Stimulated activated CD4-positive, alpha-beta T cell treated with anti-CD3 and anti-CD28 coated beads, Interleukin-15, amount 100 ng/mL, for 24 hours (primary cell): ENCODE measurements around the gene CDHR3.
A peak's percentile ranks its signal among the peaks of the same experiment; 100 is the strongest.
"Not testable (repeated sequence)": the region's sequence is repeated elsewhere in the genome, so short reads cannot be mapped to it uniquely, and the experiment has no call there.

Experiments
- DNase-seq: peaks from one replicate; pipeline ENCODE4 v3.0.0-alpha.2; 2020

CDHR3 gene

DNA sequence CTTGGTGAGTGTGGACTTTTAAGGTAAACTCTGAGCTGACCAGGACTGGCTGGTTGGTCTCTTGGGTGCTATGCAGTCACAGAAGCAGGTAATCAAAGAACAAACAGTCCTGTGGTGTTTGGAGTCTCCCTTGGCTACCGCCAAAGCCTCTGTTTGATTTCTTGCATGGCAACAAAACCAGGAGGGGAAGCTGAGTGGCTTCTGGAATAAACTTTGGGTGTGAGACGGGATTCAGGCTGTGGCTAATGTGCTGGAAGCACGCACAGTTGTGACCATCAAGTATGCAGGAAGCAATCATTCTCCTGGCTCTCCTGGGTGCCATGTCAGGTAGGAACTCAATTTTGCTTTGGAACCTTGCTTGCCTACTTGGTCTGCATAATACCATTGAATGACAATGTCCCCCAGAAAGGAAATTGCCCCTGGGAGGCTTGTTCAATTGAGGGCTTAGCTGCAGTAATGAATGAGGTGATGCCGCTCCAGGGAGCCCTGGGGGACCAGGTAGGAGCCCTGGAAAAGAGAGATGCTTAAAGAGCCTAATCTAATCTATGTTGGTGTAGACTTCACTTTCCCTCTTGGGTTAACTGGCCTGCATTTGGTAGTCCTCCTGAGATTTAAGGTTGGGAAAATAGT, at the start of gene CDHR3:
CDHR3 (plus strand) TSS at position 227 of the 630 bp plus-strand sequence; CDS start at position 282, 55 bp downstream.
- DNase-seq: no peak

GRCh38 chr7:105913947-105914346, 49.1 kb upstream of the CDHR3 start:
- no peak for DNase-seq

- no peak for DNase-seq
Measured at GRCh38 chr7:105916603-105917002, 46.5 kb upstream of the CDHR3 start.

GRCh38 chr7:105917659-105918058, 45.4 kb upstream of the CDHR3 start:
- no peak for DNase-seq

- DNase-seq: no peak
Measured at GRCh38 chr7:105920766-105921165, 42.3 kb upstream of the CDHR3 start.

GRCh38 chr7:105924945-105925344, 38.1 kb upstream of the CDHR3 start:
- DNase-seq: peak; percentile 57

DNA sequence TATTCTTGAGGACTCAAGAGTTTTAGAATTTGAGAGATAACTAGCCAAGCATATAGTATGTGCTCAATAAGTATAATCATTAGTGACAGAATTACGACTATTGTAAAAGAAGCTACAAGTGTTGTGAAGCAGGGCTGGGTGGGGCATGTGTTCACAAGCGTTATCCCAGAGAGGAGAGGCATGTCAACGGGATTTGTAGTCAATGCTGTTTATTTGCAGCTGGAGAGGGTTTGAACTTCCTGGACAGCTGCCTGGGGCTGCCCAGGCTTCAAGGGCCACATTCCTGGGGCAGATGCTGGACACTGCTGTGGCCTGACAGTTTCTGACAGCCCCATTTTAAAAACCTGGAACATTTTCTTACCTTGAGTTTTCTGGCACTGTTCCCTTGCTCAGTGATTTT, 36.9 kb upstream of the CDHR3 start:
- no peak for DNase-seq

DNA sequence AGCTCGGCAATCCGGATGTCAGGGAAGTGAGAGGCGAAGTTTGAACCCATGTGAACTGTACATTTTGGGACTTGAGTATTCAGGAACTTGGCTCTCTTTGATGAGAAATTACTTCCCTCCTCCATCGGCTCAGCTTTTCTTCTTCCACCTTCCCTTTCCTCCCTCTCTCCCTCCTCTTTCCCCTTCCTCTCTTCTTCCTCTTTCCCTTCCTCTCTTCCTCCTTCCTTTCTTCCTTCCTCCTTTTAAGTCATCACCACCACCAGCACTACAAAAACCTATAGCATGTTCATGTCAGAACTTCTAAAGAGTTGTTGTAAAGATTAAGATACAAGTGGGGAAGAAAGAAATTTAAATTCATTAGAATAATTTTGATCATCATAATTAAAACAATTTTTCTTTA, 31.9 kb upstream of the CDHR3 start:
- DNase-seq: no peak

DNA sequence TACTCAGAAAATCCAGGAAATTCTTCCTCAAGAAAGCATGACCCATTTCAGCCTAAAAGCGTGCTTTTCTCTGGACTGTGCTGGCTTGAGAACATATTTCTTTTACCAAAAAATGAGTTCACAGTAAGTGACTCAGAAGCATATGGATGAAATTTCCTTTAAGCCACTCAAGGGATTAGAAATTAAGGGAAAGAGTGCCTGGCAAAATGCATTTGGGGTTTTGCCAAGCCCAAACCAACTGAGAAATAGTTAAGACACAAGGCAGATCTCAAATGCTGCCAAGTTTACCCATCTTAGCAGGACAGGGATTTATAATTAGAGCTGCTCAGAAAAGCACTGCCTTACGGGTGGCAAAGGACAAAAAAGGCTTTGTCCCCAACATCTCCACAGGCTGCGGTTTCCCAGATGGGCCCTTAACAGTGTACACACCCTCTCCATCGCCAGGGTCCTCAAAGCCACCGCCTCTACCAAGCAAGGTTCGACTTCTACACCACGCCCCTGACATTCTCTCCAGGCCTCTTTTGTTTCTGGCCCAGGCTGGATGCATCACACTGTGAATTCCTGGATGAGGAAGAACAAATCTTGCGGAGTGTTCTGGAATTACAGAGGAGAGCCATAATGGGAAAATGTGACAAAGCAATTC, 30.1 kb upstream of the CDHR3 start:
- DNase-seq: no peak

DNA sequence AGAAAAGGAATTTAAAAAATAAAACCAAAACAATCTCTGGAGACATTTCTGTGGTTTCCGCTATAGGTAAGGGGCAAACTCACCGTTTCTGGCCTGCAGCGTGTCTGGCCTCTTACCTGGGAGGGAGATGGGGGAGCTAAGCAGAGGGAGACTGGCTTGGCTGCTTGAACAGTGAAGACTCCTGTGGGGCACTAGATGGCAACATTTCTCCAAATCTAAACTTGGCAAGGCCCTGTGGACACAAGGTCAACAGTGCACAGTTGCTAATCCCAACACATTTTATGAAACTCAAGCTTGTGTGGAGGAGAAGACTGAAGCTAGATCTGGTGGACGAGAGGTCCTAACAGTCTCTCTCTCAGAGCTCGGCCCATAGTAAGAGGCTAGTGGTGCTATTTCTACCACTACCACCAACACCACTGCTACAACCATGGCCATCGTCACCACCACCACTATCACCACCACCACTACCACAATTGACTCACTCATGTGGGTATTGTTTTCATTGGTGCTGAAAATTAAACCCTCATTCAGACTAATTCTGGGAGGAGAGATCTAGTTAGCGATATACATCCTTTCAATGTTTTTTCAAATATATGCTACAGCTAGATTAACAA, 28.4 kb upstream of the CDHR3 start:
- DNase-seq: no peak

- no peak for DNase-seq
Measured at GRCh38 chr7:105935250-105935649, 27.8 kb upstream of the CDHR3 start.

- DNase-seq: no peak
Measured at GRCh38 chr7:105937411-105937810, 25.7 kb upstream of the CDHR3 start.

GRCh38 chr7:105940109-105940508, 23.0 kb upstream of the CDHR3 start:
- DNase-seq: no peak

DNA sequence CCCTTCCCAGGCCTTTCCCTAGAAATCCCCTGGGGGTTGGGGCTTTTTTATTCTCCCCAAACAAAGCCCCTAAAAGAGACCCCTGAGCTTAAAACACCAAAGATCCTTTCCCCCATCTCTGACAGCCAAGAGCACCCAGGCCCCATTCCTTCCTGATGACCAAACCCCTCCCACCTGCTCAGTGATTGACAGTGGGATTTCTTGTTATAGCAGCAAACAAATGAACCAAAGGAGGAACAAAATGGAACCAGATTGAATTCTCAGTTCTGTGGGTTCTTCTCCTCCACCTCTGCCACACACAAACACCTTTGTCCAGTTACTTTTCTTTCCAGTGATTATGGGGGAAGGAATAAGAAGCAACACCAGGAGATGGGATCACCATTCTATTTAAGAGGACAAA, 21.5 kb upstream of the CDHR3 start:
- DNase-seq: no peak

- no peak for DNase-seq
Measured at GRCh38 chr7:105943486-105943885, 19.6 kb upstream of the CDHR3 start.

DNA sequence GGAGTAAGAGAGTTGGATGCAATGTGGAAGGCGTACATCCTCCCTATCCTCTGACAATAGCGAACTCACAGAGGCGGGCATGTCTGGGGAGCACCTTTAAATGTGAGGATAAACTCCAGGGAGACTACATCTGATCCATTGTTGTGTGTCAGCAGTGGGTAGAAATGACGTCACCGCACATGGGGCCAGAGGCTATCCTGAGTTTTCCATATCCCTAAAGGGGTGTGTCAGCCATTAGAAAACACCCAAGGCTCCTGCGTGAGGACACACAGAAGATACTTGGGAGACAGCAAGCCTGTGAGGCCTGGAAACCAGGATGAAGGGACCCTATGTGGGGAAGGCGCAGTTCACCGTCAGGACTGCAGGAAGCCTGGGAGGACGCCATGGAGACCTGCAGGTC, 17.2 kb upstream of the CDHR3 start:
- no peak for DNase-seq

DNA sequence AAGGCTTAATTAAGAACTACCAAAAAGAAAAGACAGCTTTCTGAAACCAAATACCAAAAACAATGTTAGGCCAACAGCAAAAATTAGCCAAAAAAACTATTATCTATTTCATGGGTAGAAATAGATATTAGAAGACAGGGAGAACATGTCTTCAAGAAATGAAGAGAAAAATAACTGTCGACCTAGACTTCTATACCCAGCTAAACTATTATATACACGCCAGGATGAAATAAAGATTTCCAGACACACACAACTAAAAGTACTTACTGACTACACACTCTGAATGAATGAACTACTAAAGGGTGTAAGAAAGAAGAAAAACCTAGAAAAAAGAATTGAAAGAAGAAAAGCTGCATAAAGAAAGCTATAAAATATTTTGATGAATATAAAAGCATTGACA, 11.5 kb upstream of the CDHR3 start:
- DNase-seq: no peak

GRCh38 chr7:105952917-105953595, 10.0 kb upstream of the CDHR3 start:
- DNase-seq: no peak

GRCh38 chr7:105954711-105955110, 8.4 kb upstream of the CDHR3 start:
- DNase-seq: no peak

GRCh38 chr7:105955651-105956466, 7.2 kb upstream of the CDHR3 start:
- DNase-seq: not testable (repeated sequence)

DNA sequence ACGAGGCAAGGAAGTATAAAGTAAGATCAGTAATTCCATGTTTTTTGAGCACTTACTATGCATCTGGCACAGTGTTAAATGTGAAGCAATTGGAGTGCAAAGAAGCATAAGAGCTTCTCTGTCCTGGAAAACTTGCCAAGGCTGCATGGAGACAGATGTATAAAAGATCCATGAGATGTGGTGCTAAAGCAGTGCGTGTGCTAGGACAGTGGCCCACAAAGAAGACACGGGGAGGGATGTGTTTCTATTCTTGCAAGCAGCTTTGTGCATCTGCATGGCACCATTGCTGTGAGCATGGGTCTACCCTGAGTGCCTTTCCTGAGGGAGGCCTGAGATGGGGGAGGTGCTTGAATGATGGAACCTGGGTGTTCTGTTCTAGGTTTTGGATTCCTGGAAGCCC, 5.1 kb upstream of the CDHR3 start:
- DNase-seq: no peak

GRCh38 chr7:105962353-105962752, 711 bp upstream of the CDHR3 start:
- no peak for DNase-seq

- DNase-seq: no peak
Measured at GRCh38 chr7:105971845-105972244, 8.8 kb downstream of the CDHR3 start.
